Lung (tissue), 12 donors: ENCODE data around the gene RPS6KA2. TPM values are rescaled to one million over a fixed set of nuclear protein-coding genes. Genes with fewer than 3 reads are reported as not detected.

Source experiments
- ATAC-seq: fragments of 200-7000 bp; cut with Tn5 transposase; one replicate; pipeline ENCODE4 v1.9.1; 2020; ENCODE audit warnings: moderate number of reproducible peaks; ENCODE audit not compliant: insufficient read depth, low FRiP score
- DNase-seq, 3 donors: peaks; one replicate each; pipeline ENCODE4 v3.0.0-alpha.2; 2013 to 2017
- H3K27ac ChIP-seq, 2 donors: one replicate each; pipeline ENCODE4 v1.5.1; 2013; ENCODE audit warnings: mild to moderate bottlenecking in 2 of 2, moderate library complexity in 2 of 2, control low read depth in 1 of 2, inconsistent platforms in 1 of 2, low read depth in 1 of 2, low read length in 1 of 2
- H3K27me3 ChIP-seq, 3 donors: one replicate each; pipeline ENCODE4 v1.5.1; 2013; ENCODE audit warnings: low read length in 2 of 3; ENCODE audit not compliant: control insufficient read depth in 3 of 3, insufficient read depth in 3 of 3
- H3K36me3 ChIP-seq, 4 donors: one replicate each; pipeline ENCODE4 v1.5.1; 2013; ENCODE audit warnings: low read length in 4 of 4, mild to moderate bottlenecking in 1 of 4, moderate library complexity in 1 of 4; ENCODE audit not compliant: control insufficient read depth in 4 of 4, insufficient read depth in 4 of 4
- H3K4me1 ChIP-seq, 5 donors: one replicate each; pipeline ENCODE4 v1.5.1; 2013; ENCODE audit warnings: low read length in 5 of 5, mild to moderate bottlenecking in 2 of 5, moderate library complexity in 1 of 5; ENCODE audit not compliant: control insufficient read depth in 5 of 5, insufficient read depth in 5 of 5
- H3K4me3 ChIP-seq: one replicate; pipeline ENCODE4 v1.5.1; 2013; ENCODE audit warnings: mild to moderate bottlenecking, control low read depth, moderate library complexity
- H3K9ac ChIP-seq, 2 donors: one replicate each; pipeline ENCODE4 v1.5.1; 2013; ENCODE audit warnings: low read length in 2 of 2, control low read depth in 1 of 2; ENCODE audit not compliant: insufficient read depth in 1 of 2
- H3K9me3 ChIP-seq, 4 donors: one replicate each; pipeline ENCODE4 v1.5.1; 2013; ENCODE audit warnings: low read length in 3 of 4, mild to moderate bottlenecking in 1 of 4, moderate library complexity in 1 of 4; ENCODE audit not compliant: control insufficient read depth in 4 of 4, insufficient read depth in 3 of 4
- WGBS, 2 donors: extraction: QIAGEN DNeasy Blood & Tissue Kit; methylation state at CpG; one replicate each; pipeline ENCODE4 v1.1.7; 2013; 5-methylcytosine and 5-hydroxymethylcytosine counted together
- polyA plus RNA-seq, 2 donors: library from polyadenylated mRNA; stranded (reverse); fragments of 200-250 nt; gene quantifications; one replicate each; pipeline ENCODE4 v1.2.1, GENCODE V29; 2013
- total RNA-seq, 2 donors: library from RNA; depleted of rRNA in 1 of 2; stranded (reverse); fragments of >200 nt in 1 of 2; gene quantifications; one replicate each; pipeline ENCODE4 v1.2.1, GENCODE V29; 2014 to 2021
- TF ChIP-seq, protein P1 (sequence below): IDR thresholded peaks from 2 replicates; pipeline ENCODE4 v1.5.1; 2012; ENCODE audit warnings: mild to moderate bottlenecking; ENCODE audit errors: control extremely low read depth, extremely low read depth
- donor health status: control.
- donor health status: control.
- donor health status: Bipolar disorder and iron deficiency.
- donor health status: healthy.
- donor health status: DM: yes; HTN: yes; CAD: no.

RPS6KA2 gene
- total and polyA plus RNA-seq, 4 donors = 61.9 to 185 (median 105) TPM

DNA sequence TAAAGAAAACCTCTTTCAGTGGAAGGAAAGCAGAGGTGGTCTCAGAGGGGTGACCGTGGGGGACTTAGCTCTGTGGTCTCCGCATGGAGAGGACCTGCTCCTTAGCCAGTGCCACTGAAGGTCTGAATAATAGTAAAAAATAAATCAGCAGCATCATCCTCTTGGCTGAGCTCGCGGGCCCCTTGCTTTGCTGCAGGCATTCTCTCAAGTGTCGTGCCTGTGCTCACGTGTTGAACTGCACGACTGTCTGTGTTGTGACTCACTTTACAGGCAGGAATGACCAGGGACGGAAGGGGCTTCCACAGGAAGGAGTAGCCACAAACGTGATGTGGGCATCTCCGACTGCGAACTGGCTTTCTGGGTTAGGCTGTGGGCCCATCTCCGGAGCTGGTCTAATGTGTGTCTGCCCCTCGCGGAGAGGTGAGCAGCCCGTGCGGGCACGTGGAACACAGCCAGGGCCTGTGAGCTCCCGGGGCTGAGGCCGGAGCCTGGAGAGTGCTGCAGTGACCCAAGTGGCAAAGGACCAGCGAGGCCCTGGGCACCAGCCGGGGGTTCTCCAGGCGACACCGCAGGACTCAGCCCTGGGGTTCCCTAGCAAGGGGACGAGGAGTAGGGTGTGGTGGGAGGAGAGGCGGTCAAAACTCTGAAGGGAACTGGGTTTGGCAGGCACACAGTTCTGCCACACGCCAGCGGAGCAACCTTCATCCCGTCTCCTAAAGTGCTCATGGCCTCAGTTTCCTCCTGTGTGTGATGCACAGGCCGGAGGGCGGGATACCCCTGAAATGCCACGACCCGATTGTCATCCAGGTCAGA lies 129.8 kb downstream of the RPS6KA2 start:
- no peak overlapping the region for H3K9ac ChIP-seq
- ATAC-seq (no peak), DNase-seq (no peak)
- no peaks in the 10 kb centered on the region for H3K9me3 ChIP-seq
- H3K4me3 ChIP-seq = no peak overlapping the region
- TF ChIP-seq, protein P1, sequence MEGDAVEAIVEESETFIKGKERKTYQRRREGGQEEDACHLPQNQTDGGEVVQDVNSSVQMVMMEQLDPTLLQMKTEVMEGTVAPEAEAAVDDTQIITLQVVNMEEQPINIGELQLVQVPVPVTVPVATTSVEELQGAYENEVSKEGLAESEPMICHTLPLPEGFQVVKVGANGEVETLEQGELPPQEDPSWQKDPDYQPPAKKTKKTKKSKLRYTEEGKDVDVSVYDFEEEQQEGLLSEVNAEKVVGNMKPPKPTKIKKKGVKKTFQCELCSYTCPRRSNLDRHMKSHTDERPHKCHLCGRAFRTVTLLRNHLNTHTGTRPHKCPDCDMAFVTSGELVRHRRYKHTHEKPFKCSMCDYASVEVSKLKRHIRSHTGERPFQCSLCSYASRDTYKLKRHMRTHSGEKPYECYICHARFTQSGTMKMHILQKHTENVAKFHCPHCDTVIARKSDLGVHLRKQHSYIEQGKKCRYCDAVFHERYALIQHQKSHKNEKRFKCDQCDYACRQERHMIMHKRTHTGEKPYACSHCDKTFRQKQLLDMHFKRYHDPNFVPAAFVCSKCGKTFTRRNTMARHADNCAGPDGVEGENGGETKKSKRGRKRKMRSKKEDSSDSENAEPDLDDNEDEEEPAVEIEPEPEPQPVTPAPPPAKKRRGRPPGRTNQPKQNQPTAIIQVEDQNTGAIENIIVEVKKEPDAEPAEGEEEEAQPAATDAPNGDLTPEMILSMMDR = no peak
- H3K27ac ChIP-seq = no peak overlapping the region
- H3K27me3 ChIP-seq = no peaks in the 10 kb centered on the region
- 94 to 96% methylated on average over 32 of the region's 32 CpGs for WGBS, 2 donors
- H3K4me1 ChIP-seq = no peaks in the 10 kb centered on the region
- peaks cover 0 to 66% (median 9%) of the 10 kb centered on the region in 4 donors for H3K36me3 ChIP-seq

GRCh38 chr6:166496460-166496859 lies 130.6 kb downstream of the RPS6KA2 start:
- H3K27ac ChIP-seq = no peak overlapping the region
- H3K9ac ChIP-seq = no peak overlapping the region
- 83 to 92% methylated on average over 2 of the region's 2 CpGs for WGBS, 2 donors
- H3K27me3 ChIP-seq = no peaks in the 10 kb centered on the region
- no peaks in the 10 kb centered on the region for H3K9me3 ChIP-seq
- H3K4me1 ChIP-seq = no peaks in the 10 kb centered on the region
- TF ChIP-seq, protein P1 = no peak
- DNase-seq = no peak
- no peak for ATAC-seq
- peaks cover 0 to 65% (median 9%) of the 10 kb centered on the region in 4 donors for H3K36me3 ChIP-seq
- no peak overlapping the region for H3K4me3 ChIP-seq

DNA sequence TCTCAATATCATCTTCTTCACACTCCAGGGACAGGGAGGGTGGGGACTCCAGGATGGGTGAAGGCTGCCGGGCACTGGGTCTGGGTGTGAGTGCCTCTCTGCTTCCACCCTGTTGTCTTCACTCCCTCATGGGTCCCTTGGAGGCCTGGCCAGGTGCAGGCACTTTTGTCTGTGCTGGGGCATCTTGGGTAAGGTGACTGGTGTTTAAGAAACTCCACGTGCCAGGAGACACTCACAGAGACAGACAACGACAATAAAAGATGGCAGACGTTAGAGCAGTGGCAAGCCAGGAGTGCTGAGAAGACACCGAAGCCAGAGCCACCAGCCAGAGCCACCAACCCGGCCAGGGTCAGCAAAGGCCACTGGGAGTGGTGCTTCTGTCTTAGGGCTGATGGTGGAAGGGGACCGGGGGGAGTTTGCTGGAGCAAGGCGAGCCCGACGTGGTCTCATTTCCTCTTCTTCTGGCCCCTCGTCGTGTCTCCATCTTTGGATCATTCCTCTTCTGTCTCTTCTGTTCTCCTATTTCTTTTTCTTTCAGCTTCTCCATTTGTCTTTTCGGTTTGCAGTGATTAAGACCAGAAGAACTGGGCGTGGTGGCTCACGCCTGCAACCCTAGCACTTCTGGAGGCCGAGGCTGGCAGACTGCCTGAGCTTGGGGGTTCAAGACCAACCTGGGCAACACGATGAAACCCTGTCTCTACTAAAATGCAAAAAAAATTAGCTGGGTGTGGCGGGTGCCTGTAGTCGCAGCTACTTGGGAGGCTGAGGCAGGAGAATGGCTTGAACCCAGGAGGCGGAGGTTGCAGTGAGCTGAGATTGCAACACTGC lies 131.3 kb downstream of the RPS6KA2 start:
- Histone ChIP-seq H3K27ac (no peak overlapping the region), H3K4me3 (no peak overlapping the region), H3K9ac (no peak overlapping the region), H3K36me3 (peaks cover 0 to 58% (median 7%) of the 10 kb centered on the region in 4 donors), H3K27me3 (no peaks in the 10 kb centered on the region), H3K9me3 (no peaks in the 10 kb centered on the region), H3K4me1 (peaks cover 0 to 4% (median 0%) of the 10 kb centered on the region in 5 donors)
- ATAC-seq (no peak), DNase-seq (no peak)
- TF ChIP-seq, protein P1 = no peak
- 91 to 93% methylated on average over 20 of the region's 20 CpGs for WGBS, 2 donors
